ENCODE results near the gene CHURC1. TPM values are rescaled to one million over a fixed set of nuclear protein-coding genes. Genes with fewer than 3 reads are reported as not detected.

The CHURC1 gene
- total and polyA plus RNA-seq, 2 of the 4 experiments (the other 2 are of a cell fraction) = 38.0 to 69.5 TPM

GRCh38 chr14:64870160-64870559, 44.1 kb upstream of the CHURC1 start:
- intact Hi-C loops (cut with micrococcal nuclease) (no loop called here), dilution Hi-C loops (cut with HindIII; ENCODE audit: low sequenced_read_pairs, unreplicated experiment) (no loop called here), in situ Hi-C loops (cut with MboI; ENCODE audit: low sequenced_read_pairs) (no loop called here)
- Histone ChIP-seq H4K5ac (ENCODE audit: low read depth, low read length) (no peak overlapping the region), H2AK9ac (replicated peaks; ENCODE audit: low read depth, low read length, poor library complexity) (no peak overlapping the region), H3K27ac (ENCODE audit: insufficient read depth, low read length) (no peak overlapping the region), H2BK120ac (ENCODE audit: low read depth, low read length) (no peak overlapping the region), H3K18ac (ENCODE audit: low read depth, low read length) (no peak overlapping the region), H2BK20ac (ENCODE audit: low read depth, low read length) (no peak overlapping the region), H3K4ac (ENCODE audit: low read depth, low read length) (no peak overlapping the region), H3K36me3 (ENCODE audit: control insufficient read depth, insufficient read depth, low read length) (no peaks in the 10 kb centered on the region), H3K9ac (ENCODE audit: low read depth, low read length) (no peak overlapping the region), H3K23ac (ENCODE audit: low read depth, low read length) (no peak overlapping the region), H3K4me1 (ENCODE audit: control insufficient read depth, insufficient read depth, low read length) (no peaks in the 10 kb centered on the region), H3K79me1 (ENCODE audit: low read depth in 1 of 2, low read length in 2 of 2) (no peaks in the 10 kb centered on the region), H4K91ac (ENCODE audit: insufficient read depth, low read depth, low read length) (no peak overlapping the region), H3K27me3 (ENCODE audit: control insufficient read depth, insufficient read depth, low read length) (peaks cover 60% of the 10 kb centered on the region), H4K20me1 (ENCODE audit: insufficient read depth, low read length) (no peaks in the 10 kb centered on the region), H3K4me2 (ENCODE audit: low read depth, low read length) (no peak overlapping the region), H2AFZ (replicated peaks; ENCODE audit: low read length, poor library complexity) (no peak overlapping the region), H3K56ac (ENCODE audit: extremely low read depth, insufficient read depth, low read length) (no peak overlapping the region), H3K9me1 (ENCODE audit: insufficient read depth, low read length) (no peaks in the 10 kb centered on the region), H3K9me3 (ENCODE audit: control insufficient read depth, insufficient read depth, low read length) (peaks cover 7% of the 10 kb centered on the region), H3K14ac (replicated peaks; ENCODE audit: low read depth, low read length) (no peak overlapping the region), H3K4me3 (ENCODE audit: insufficient read depth, low read depth, low read length) (no peak overlapping the region), H2AK5ac (ENCODE audit: low read depth, low read length) (no peak overlapping the region), H4K8ac (ENCODE audit: low read depth in 2 of 2, low read length in 2 of 2) (no peak overlapping the region), H2BK15ac (ENCODE audit: low read depth, low read length) (no peak overlapping the region), H2BK5ac (ENCODE audit: low read depth, low read length, poor library complexity, severe bottlenecking) (no peak overlapping the region)
- TF ChIP-seq BHLHE40 (IDR thresholded peaks at IDR 0.05; ENCODE audit: low read depth, low read length) = no peak
- no peak for TF ChIP-seq NFE2L2 (IDR thresholded peaks at IDR 0.05; ENCODE audit: low read depth, low read length)
- TF ChIP-seq RCOR1 (IDR thresholded peaks at IDR 0.05; ENCODE audit: insufficient replicate concordance, low read length) = no peak
- TF ChIP-seq CHD1 (IDR thresholded peaks at IDR 0.05; ENCODE audit: low read depth, low read length) = no peak
- no peak for TF ChIP-seq MAFK (IDR thresholded peaks at IDR 0.05; ENCODE audit: low read depth, low read length)
- no peak for TF ChIP-seq MAZ (IDR thresholded peaks at IDR 0.05; ENCODE audit: borderline replicate concordance, low read depth, low read length)
- TF ChIP-seq POLR2A (IDR thresholded peaks at IDR 0.05; ENCODE audit: low read depth, low read length) = no peak
- no peak for TF ChIP-seq RFX5 (IDR thresholded peaks at IDR 0.05; ENCODE audit: low read depth, low read length)
- no peak for TF ChIP-seq RAD21 (IDR thresholded peaks at IDR 0.05; ENCODE audit: low read length)
- TF ChIP-seq CTCF (conservative IDR thresholded peaks at IDR 0.05; ENCODE audit: low read depth, low read length) = no peak
- no peak for TF ChIP-seq MXI1 (IDR thresholded peaks at IDR 0.05; ENCODE audit: borderline replicate concordance, low read depth, low read length)
- TF ChIP-seq CEBPB (IDR thresholded peaks at IDR 0.05; ENCODE audit: low read depth, low read length) = no peak
- TF ChIP-seq FOS (IDR thresholded peaks at IDR 0.05; ENCODE audit: low read depth, low read length) = no peak
- BruUV-seq (replicated peaks) = no TSS peak
- no peak for ATAC-seq (ENCODE audit: low read depth)
- WGBS, 2 experiments (ENCODE audit: extremely low coverage in 2 of 2, insufficient read length in 1 of 2) = 100% methylated on average over 1 of the region's 2 CpGs; no CpG with 5 or more reads in 1 of the 2 experiments
- DNase-seq = no peak
- ChIA-PET CTCF (interaction anchor here (0.7 to 1.6 kb wide), 2 partner anchors 11 to 30 kb away, joined by 4 read pairs; no protein-coding TSS in a partner anchor), POLR2A (ENCODE audit: unreplicated experiment) (no interaction called here)
